H9 (cell line): ENCODE data around the gene SLC24A1. TPM values are rescaled to one million over a fixed set of nuclear protein-coding genes. Genes with fewer than 3 reads are reported as not detected.

Experiments used
- DNase-seq: peaks from one replicate; pipeline ENCODE4 v3.0.0-alpha.2; 2017
- H2AFZ ChIP-seq: one replicate; pipeline ENCODE4 v1.6.1; 2013; ENCODE audit warnings: mild to moderate bottlenecking, low read length, control low read depth, moderate library complexity
- H2AK5ac ChIP-seq: 2 replicates; pipeline ENCODE4 v1.6.1; 2013; ENCODE audit warnings: low read length, control low read depth, mixed read lengths; ENCODE audit not compliant: insufficient read length
- H2BK120ac ChIP-seq: one replicate; pipeline ENCODE4 v1.6.1; 2013; ENCODE audit warnings: low read depth, mild to moderate bottlenecking, low read length, control low read depth, inconsistent platforms; ENCODE audit not compliant: poor library complexity, severe bottlenecking
- H2BK12ac ChIP-seq: 2 replicates; pipeline ENCODE4 v1.6.1; 2013; ENCODE audit warnings: low read length, control low read depth, mixed read lengths, low read depth; ENCODE audit not compliant: insufficient read length
- H2BK15ac ChIP-seq: 2 replicates; pipeline ENCODE4 v1.6.1; 2013; ENCODE audit warnings: low read depth, low read length, control low read depth
- H2BK20ac ChIP-seq: one replicate; pipeline ENCODE4 v1.6.1; 2013; ENCODE audit warnings: low read depth, mild to moderate bottlenecking, low read length, control low read depth, inconsistent platforms; ENCODE audit not compliant: poor library complexity, severe bottlenecking
- H2BK5ac ChIP-seq: 2 replicates; pipeline ENCODE4 v1.6.1; 2013; ENCODE audit warnings: low read length, control low read depth, mixed read lengths; ENCODE audit not compliant: insufficient read length
- H3K14ac ChIP-seq: 2 replicates; pipeline ENCODE4 v1.6.1; 2013; ENCODE audit warnings: low read length, control low read depth; ENCODE audit not compliant: insufficient read depth
- H3K18ac ChIP-seq: 2 replicates; pipeline ENCODE4 v1.6.1; 2013; ENCODE audit warnings: low read depth, mild to moderate bottlenecking, mixed read lengths, low read length, control low read depth; ENCODE audit not compliant: insufficient read length
- H3K23ac ChIP-seq: 2 replicates; pipeline ENCODE4 v1.6.1; 2013; ENCODE audit warnings: low read length, control low read depth, mixed read lengths, low read depth; ENCODE audit not compliant: insufficient read length
- H3K23me2 ChIP-seq: 2 replicates; pipeline ENCODE4 v1.6.1; 2013; ENCODE audit warnings: low read depth, mild to moderate bottlenecking, mixed read lengths, low read length, control low read depth; ENCODE audit not compliant: insufficient read length, poor library complexity, severe bottlenecking
- H3K27ac ChIP-seq: 2 replicates; pipeline ENCODE4 v1.5.1; 2013; ENCODE audit warnings: low read length, control low read depth, mixed read lengths, low read depth; ENCODE audit not compliant: insufficient read length
- H3K27me3 ChIP-seq: 2 replicates; pipeline ENCODE4 v1.6.1; 2013; ENCODE audit warnings: low read length, control low read depth, inconsistent platforms; ENCODE audit not compliant: insufficient read depth
- H3K4ac ChIP-seq: 2 replicates; pipeline ENCODE4 v1.6.1; 2013; ENCODE audit warnings: low read depth, mild to moderate bottlenecking, control low read depth, inconsistent platforms, low read length, moderate library complexity
- H3K4me1 ChIP-seq: 2 replicates; pipeline ENCODE4 v1.6.1; 2013; ENCODE audit warnings: low read length, control low read depth, inconsistent platforms; ENCODE audit not compliant: insufficient read depth
- H3K4me2 ChIP-seq: 2 replicates; pipeline ENCODE4 v1.6.1; 2013; ENCODE audit warnings: low read length, control low read depth, mixed read lengths; ENCODE audit not compliant: insufficient read length, insufficient read depth
- H3K56ac ChIP-seq: 2 replicates; pipeline ENCODE4 v1.6.1; 2013; ENCODE audit warnings: low read depth, mild to moderate bottlenecking, mixed read lengths, low read length, control low read depth; ENCODE audit not compliant: insufficient read length
- H3K79me1 ChIP-seq: 2 replicates; pipeline ENCODE4 v1.6.1; 2013; ENCODE audit warnings: low read depth, mild to moderate bottlenecking, moderate library complexity, low read length, control low read depth, inconsistent platforms; ENCODE audit not compliant: insufficient read depth, poor library complexity, severe bottlenecking
- H3K79me2 ChIP-seq: 2 replicates; pipeline ENCODE4 v1.6.1; 2013; ENCODE audit warnings: low read length, control low read depth, inconsistent platforms; ENCODE audit not compliant: insufficient read depth
- H3K9ac ChIP-seq: 2 replicates; pipeline ENCODE4 v1.6.1; 2013; ENCODE audit warnings: low read length, control low read depth, mixed read lengths; ENCODE audit not compliant: insufficient read length; ENCODE audit errors: extremely low read depth
- H3K9me3 ChIP-seq: one replicate; pipeline ENCODE4 v1.6.1; 2013; ENCODE audit warnings: low read depth, low read length, inconsistent platforms; ENCODE audit not compliant: control insufficient read depth
- H3T11ph ChIP-seq: one replicate; pipeline ENCODE4 v1.6.1; 2013; ENCODE audit warnings: mild to moderate bottlenecking, low read length, control low read depth, inconsistent platforms
- H4K20me1 ChIP-seq: one replicate; pipeline ENCODE4 v1.6.1; 2013; ENCODE audit not compliant: control insufficient read depth, insufficient read length, insufficient read depth
- H4K5ac ChIP-seq: 2 replicates; pipeline ENCODE4 v1.6.1; 2013; ENCODE audit warnings: low read depth, mild to moderate bottlenecking, mixed read lengths, low read length, control low read depth; ENCODE audit not compliant: insufficient read length
- H4K8ac ChIP-seq: replicated peaks from 2 replicates; pipeline ENCODE4 v1.6.1; 2013; ENCODE audit warnings: low read length, control low read depth, mixed read lengths, low read depth; ENCODE audit not compliant: insufficient read length
- H4K91ac ChIP-seq: 2 replicates; pipeline ENCODE4 v1.6.1; 2013; ENCODE audit warnings: low read depth, mild to moderate bottlenecking, moderate library complexity, mixed read lengths, low read length, control low read depth; ENCODE audit not compliant: insufficient read length
- H3K27ac Mint-ChIP-seq, 3 experiments: 2 replicates in 2 of 3; 3 replicates in 1 of 3; pipeline ENCODE4 v1.8.0; 2020 to 2021; ENCODE audit warnings: mixed read lengths in 3 of 3, mild to moderate bottlenecking in 1 of 3, moderate library complexity in 1 of 3
- H3K27me3 Mint-ChIP-seq: 2 replicates; pipeline ENCODE4 v1.8.0; 2021; ENCODE audit warnings: low read depth, mild to moderate bottlenecking, moderate library complexity, mixed read lengths
- H3K36me3 Mint-ChIP-seq, 3 experiments: 2 replicates in 2 of 3; 3 replicates in 1 of 3; pipeline ENCODE4 v1.8.0; 2020 to 2021; ENCODE audit warnings: low read depth in 3 of 3, mixed read lengths in 3 of 3; ENCODE audit not compliant: insufficient read depth in 1 of 3
- H3K4me1 Mint-ChIP-seq, 2 experiments: 2 replicates each; pipeline ENCODE4 v1.8.0; 2020; ENCODE audit warnings: mixed read lengths in 2 of 2
- H3K4me3 Mint-ChIP-seq, 2 experiments: 2 replicates in 1 of 2; 3 replicates in 1 of 2; pipeline ENCODE4 v1.8.0; 2020 to 2021; ENCODE audit warnings: mild to moderate bottlenecking in 2 of 2, mixed read lengths in 2 of 2, moderate library complexity in 1 of 2
- H3K9me3 Mint-ChIP-seq, 2 experiments: 2 replicates in 1 of 2; 3 replicates in 1 of 2; pipeline ENCODE4 v1.8.0; 2020; ENCODE audit warnings: mild to moderate bottlenecking in 2 of 2, mixed read lengths in 2 of 2, moderate library complexity in 1 of 2
- WGBS: extraction: QIAGEN DNeasy Blood & Tissue Kit; methylation state at CpG from one replicate; pipeline ENCODE4 v1.1.7; 2013; ENCODE audit warnings: missing lambda C conversion rate, low lambda C conversion rate, mixed read lengths; ENCODE audit not compliant: insufficient read length; ENCODE audit errors: extremely low coverage; 5-methylcytosine and 5-hydroxymethylcytosine counted together
- total RNA-seq: library from RNA; stranded (reverse); gene quantifications from 2 replicates; pipeline ENCODE4 v1.2.1, GENCODE V29; 2021
- TF ChIP-seq, protein P1 (sequence below): fragments of 200-600 bp; sonication (generic); conservative IDR thresholded peaks from 3 replicates; pipeline ENCODE4 v1.8.0; 2021; ENCODE audit warnings: antibody characterized with exemption, mild to moderate bottlenecking

SLC24A1 gene
- total RNA-seq, 1 experiment from 2014 or later = 8.6 TPM

GRCh38 chr15:65629548-65629947, 7.8 kb downstream of the SLC24A1 start:
- Histone ChIP-seq H4K20me1 (no peaks in the 10 kb centered on the region), H2AK5ac (no peak overlapping the region), H2BK20ac (no peak overlapping the region), H3K14ac (no peak overlapping the region), H3K4me2 (no peak overlapping the region), H2AFZ (no peak overlapping the region), H2BK120ac (no peak overlapping the region), H2BK15ac (no peak overlapping the region), H3K56ac (no peak overlapping the region), H3K23ac (no peak overlapping the region), H3K27ac (no peak overlapping the region), H3K4me1 (no peaks in the 10 kb centered on the region), H3K23me2 (no peaks in the 10 kb centered on the region), H2BK5ac (no peak overlapping the region), H3K18ac (no peak overlapping the region), H3K9ac (peak overlapping the region; percentile 23), H3T11ph (no peak overlapping the region), H2BK12ac (no peak overlapping the region), H3K9me3 (no peaks in the 10 kb centered on the region), H4K8ac (no peak overlapping the region), H3K79me2 (no peaks in the 10 kb centered on the region), H3K27me3 (no peaks in the 10 kb centered on the region), H3K79me1 (no peaks in the 10 kb centered on the region), H3K4ac (no peak overlapping the region), H4K5ac (no peak overlapping the region), H4K91ac (no peak overlapping the region)
- no peaks in the 10 kb centered on the region for H3K9me3 Mint-ChIP-seq
- TF ChIP-seq, protein P1, sequence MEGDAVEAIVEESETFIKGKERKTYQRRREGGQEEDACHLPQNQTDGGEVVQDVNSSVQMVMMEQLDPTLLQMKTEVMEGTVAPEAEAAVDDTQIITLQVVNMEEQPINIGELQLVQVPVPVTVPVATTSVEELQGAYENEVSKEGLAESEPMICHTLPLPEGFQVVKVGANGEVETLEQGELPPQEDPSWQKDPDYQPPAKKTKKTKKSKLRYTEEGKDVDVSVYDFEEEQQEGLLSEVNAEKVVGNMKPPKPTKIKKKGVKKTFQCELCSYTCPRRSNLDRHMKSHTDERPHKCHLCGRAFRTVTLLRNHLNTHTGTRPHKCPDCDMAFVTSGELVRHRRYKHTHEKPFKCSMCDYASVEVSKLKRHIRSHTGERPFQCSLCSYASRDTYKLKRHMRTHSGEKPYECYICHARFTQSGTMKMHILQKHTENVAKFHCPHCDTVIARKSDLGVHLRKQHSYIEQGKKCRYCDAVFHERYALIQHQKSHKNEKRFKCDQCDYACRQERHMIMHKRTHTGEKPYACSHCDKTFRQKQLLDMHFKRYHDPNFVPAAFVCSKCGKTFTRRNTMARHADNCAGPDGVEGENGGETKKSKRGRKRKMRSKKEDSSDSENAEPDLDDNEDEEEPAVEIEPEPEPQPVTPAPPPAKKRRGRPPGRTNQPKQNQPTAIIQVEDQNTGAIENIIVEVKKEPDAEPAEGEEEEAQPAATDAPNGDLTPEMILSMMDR = no peak
- DNase-seq = no peak
- peaks cover 0 to 5% (median 0%) of the 10 kb centered on the region in 3 experiments; a peak in 2 of 7 replicates for H3K36me3 Mint-ChIP-seq
- H3K27ac Mint-ChIP-seq = no peak overlapping the region
- no CpG with 5 or more reads among the region's 3 CpGs for WGBS
- peaks cover 9 to 10% of the 10 kb centered on the region in 2 experiments for H3K4me1 Mint-ChIP-seq
- no peak overlapping the region for H3K4me3 Mint-ChIP-seq
- no peaks in the 10 kb centered on the region for H3K27me3 Mint-ChIP-seq
